Activated CD4-positive, CD25-positive, alpha-beta regulatory T cell treated with anti-CD3 and anti-CD28 coated beads, Interleukin-2, amount 50 U/mL, for 72 hours (primary cell): ENCODE results near the gene SAP25.
A peak's percentile ranks its signal among the peaks of the same experiment; 100 is the strongest.
"Not testable (repeated sequence)": the region's sequence is repeated elsewhere in the genome, so short reads cannot be mapped to it uniquely, and the experiment has no call there.

Experiments
- DNase-seq: peaks from one replicate; pipeline ENCODE4 v3.0.0; 2021

SAP25 gene

GRCh38 chr7:100575206-100575631 lies 1.5 kb upstream of the SAP25 start:
- DNase-seq = no peak

DNA sequence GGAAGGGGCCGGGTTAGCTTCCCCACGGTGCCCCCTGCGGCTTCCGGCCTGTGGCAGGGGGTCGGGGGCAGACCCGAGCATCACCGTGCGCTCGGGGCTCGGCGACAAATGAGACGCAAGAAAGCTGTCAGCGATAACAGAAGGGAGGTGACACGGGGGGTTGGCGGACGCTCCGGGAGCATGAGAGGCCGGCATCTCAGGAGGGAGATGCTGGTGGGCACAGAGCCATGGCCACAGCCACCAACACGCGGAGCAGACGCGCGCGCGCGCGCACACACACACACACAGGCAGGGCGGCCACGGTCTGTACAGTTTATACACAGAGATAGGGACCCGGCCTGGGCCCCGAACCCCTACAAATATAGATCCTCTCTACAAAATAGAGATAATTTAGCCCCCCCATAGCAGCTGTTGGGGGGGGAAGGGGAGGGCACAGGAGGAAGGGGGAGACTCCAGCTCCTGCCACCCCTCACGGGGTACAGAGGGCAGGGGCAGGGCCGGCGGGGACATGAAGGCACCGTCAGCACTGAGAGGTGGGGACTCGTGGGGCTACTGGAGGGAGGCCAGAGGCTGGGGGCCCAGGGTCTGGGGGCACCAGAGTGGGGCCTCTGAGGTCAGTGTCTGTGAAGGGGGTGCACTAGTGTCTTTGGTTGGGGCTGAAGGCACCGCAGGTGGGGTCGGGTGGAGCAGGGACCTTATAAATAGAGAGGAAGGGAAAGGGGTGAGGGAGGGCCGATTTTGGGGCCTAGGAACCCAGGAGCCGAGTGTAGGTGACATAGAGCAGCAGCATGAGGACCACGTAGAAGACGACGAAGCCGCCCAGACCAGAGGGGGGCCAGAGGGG lies 884 bp upstream of the SAP25 start:
- no peak for DNase-seq

- no peak for DNase-seq
Observed at GRCh38 chr7:100572949-100573675, 588 bp downstream of the SAP25 start.

GRCh38 chr7:100572281-100572948 lies 1.3 kb downstream of the SAP25 start:
- no peak for DNase-seq

DNA sequence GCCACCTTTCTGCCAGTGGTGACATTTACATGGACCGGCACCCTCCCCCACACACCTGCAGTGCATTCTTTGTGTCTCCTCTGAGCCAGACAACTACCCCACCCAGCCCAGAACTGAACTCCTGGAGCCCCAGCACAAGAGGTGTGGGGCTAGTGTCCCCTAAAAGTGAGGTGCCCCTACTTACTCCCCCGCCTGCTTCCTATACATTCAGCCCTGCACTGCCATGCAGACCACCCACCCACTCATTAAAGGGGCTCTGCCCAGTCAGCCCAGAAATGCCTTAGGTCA lies 1.9 kb downstream of the SAP25 start:
- no peak for DNase-seq

DNA sequence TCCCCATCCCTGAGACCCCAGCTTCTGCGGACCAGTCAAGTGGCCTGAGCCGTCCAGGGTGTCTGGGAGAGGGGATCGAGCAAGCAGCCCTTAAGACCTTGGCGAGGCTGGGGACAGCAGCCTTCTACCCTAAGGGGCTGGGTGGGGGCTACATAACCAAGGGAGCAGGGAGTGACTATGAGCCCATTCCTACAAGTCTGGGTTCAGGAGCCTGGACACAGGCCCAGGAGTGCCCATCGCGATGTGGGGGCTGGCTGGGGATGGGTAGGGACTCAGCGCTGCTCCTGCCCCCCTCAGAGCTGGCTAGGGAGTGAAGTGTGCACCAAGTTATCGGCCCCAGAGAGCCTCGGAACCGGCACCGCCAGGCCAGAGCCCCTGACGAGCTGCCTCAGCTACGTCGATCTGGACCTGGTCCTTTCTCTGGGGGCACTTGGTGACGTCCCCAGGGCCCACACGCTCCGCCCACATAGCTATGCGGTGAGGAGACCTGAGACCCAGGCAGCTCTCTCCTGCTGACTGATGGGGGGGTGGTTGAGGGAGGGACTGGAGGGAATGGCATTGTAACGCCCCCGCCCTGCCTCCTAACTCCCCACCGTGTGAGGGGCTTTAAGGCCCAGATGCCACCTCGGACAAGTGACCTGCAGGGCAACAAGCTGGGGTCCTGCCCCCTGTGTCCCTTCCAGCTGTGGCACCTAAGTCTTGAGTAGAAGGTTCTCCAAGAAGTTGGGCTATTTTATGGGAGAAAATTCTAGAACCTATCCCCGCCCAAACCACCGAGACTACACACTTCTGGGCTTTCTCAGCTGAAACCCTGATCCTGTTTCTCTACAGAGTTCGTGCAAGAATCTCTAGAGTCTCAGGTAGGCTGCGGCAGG lies 2.5 kb downstream of the SAP25 start:
- no peak for DNase-seq

DNA sequence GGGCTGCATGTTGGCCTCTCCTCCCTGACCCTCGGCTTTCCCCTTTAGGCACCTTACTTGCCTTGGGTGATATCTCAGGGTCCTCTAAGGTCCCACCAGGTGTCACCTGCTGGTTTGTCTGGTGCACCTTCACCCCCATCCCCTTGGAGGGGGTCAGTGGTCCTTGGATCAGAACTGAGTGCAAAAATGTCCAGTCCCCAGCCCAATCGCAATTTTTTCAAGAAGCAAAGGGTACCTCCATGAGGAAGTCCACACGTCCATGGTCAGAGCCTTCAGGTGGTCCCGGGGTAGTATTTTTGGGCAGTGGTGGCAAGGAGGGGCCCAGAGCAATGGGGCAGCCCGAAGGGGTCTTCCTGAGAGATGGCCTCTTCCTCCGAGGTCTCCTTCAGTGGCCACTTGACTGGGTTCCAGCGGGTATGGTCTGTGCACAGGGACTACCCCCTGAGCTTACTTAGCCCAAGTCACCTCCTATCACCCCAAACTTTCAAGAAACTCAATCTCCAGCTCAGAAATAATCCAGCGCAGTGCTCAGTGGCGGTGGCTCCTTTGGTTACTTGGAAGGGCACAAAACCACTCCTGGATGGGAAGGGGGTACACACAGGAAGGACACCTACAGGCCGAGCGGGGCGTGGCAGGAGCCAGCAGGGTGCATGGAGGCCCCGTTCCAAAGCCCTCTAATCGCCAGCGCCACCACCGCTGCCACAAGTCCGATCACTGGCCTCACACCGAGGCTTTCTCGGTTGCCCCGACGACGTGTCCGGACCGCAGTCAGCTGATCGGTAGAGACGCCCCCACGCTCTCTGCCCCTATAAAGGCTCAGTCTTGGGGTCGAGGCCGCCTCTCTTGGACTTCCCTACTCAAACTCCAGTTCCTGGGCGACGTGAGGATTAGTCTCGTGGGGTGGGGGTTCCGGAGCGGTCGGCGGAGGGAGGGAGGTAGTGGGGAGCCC lies 4.5 kb downstream of the SAP25 start:
- no peak for DNase-seq

- DNase-seq = no peak
Observed at GRCh38 chr7:100568176-100568895, 5.4 kb downstream of the SAP25 start.

GRCh38 chr7:100567751-100568175 lies 5.9 kb downstream of the SAP25 start:
- DNase-seq = no peak

DNA sequence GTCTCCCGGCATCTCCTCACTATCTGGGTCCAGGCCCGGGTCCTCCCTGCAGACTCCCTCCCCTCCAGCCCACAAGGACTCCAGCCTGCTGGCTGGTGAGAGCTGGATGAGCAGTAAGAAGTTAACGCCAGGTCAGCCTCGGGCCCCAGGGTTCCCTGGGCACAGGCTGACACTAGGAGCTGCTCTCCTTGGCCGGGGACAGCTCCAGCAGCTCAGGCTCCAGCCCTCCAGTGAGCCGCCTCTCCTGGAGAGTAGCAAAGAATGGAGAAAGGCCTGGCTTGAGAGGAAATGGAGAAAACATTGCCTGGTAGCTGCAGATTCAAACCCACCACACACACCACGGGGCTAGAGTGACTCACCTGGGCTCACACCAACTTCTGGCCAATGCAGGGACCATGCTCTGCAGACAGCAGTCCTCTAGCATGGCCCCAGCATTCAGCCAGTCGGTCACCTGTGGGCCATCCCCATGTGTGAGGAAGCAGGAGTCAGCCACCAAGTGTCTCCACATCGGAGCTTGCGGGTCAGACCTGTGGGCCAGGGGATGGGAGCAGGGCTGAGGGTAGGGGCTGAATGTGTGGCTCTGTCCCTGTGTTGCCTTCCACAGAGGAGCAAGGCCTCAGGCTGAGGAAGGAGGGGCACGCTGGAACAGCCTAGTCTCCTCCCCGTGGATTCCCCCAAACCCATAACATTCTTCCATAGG lies 6.5 kb downstream of the SAP25 start:
- DNase-seq = no peak

DNA sequence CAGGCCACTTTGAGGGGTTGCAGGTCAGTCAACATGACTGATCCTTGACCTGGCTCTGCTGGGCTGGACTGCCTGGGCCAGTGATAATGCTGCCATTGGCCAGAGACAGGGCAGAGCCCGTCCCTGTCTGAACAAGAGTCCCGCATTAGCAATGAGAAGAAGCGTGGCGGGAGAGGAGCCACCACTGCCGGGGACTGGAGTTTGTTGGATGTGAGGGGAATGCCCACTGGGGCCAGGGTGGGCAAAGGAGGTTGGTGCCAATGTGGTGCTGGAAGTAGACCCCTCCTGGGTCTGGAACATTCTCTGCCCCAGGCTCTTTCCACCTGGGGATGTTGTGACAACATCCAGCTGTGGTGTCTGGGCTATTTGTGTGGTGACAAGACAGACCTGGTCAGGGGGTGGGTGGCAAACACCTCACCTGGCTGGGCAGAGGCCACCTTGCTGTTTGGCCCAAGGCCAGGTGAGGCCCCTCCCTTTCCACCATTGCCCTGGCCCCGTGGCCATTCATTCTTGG lies 7.6 kb downstream of the SAP25 start:
- no peak for DNase-seq

- DNase-seq = no peak
Observed at GRCh38 chr7:100565133-100565571, 8.5 kb downstream of the SAP25 start.

GRCh38 chr7:100564405-100564804 lies 9.3 kb downstream of the SAP25 start:
- DNase-seq = not testable (repeated sequence)

GRCh38 chr7:100563809-100564400 lies 9.8 kb downstream of the SAP25 start:
- peak; percentile 86 for DNase-seq

DNA sequence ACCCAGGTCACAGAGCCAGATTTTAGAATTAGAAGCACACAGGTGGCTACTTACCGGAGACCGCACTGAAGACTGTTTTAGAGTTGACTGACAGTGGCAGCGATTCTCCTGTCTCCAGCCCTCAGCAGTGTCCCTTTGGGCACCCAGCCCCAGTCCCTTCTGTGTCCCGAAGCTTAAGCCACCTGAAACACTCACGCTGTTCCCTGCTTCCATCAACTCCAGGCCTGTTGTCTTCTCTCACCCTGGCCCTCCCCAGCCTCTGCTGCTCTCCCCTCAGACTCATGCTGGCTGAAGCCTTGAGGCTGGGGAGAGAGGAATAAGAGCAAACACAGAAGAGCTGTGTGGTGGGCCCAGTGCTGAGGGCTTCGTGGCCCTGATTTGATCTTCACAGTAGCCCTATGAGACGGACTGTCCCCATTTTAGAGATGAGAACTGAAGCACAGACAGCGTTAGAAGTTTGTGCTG lies 10.6 kb downstream of the SAP25 start:
- no peak for DNase-seq

- no peak for DNase-seq
Observed at GRCh38 chr7:100562195-100563099, 11.3 kb downstream of the SAP25 start.

GRCh38 chr7:100561491-100562194 lies 12.1 kb downstream of the SAP25 start:
- DNase-seq = no peak

DNA sequence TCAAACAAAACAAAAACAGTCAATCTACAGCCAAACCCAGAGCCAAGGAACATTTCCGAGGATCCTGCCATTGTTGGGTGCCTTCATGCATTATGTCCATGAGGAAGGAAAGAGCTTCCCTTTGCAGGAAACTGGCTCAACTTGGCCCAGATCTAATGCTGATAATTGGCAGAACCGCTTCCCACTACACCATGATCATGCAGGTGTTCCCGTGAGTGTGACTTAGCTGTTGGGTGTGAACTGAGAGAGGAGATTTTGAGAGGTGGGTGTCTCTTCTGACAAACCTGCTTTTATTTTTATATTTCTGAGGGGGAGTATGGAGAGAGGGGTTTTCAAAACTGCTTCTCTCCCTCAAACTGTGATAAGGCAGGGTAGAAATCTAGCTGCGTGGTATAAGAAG lies 14.6 kb downstream of the SAP25 start:
- DNase-seq = no peak
